Calu3 (cell line): Measurements from ENCODE around the gene SLC26A3. TPM values are rescaled to one million over a fixed set of nuclear protein-coding genes. Genes with fewer than 3 reads are reported as not detected.

Source experiments
- BruUV-seq: library from RNA; stranded (reverse); fragments of 400-500 nt; replicated peaks from 2 replicates; lab custom pipeline; 2021; lab: Mats Ljungman, UMichigan
- CTCF ChIA-PET: fragments of 300-600 bp; sonication (Branson Sonifier 250); formaldehyde crosslinking; loops from one replicate; lab custom pipeline; 2022; ENCODE audit warnings: antibody characterized with exemption; lab: Charles Lee
- DNase-seq: peaks from one replicate; pipeline ENCODE4 v3.0.0; 2022
- H3K27ac Mint-ChIP-seq: one replicate; pipeline ENCODE4 v1.8.0; 2022; ENCODE audit warnings: mixed read lengths; ENCODE audit not compliant: unreplicated experiment
- H3K27me3 Mint-ChIP-seq: one replicate; pipeline ENCODE4 v1.8.0; 2022; ENCODE audit warnings: mixed read lengths; ENCODE audit not compliant: unreplicated experiment
- H3K36me3 Mint-ChIP-seq: one replicate; pipeline ENCODE4 v1.8.0; 2022; ENCODE audit warnings: mild to moderate bottlenecking, moderate library complexity, mixed read lengths; ENCODE audit not compliant: insufficient read depth, unreplicated experiment
- H3K4me1 Mint-ChIP-seq: one replicate; pipeline ENCODE4 v1.8.0; 2022; ENCODE audit warnings: mild to moderate bottlenecking, low read depth, mixed read lengths; ENCODE audit not compliant: unreplicated experiment
- H3K4me3 Mint-ChIP-seq: one replicate; pipeline ENCODE4 v1.8.0; 2022; ENCODE audit warnings: mild to moderate bottlenecking, low read depth, moderate library complexity, mixed read lengths; ENCODE audit not compliant: unreplicated experiment
- H3K9me3 Mint-ChIP-seq: one replicate; pipeline ENCODE4 v1.8.0; 2022; ENCODE audit warnings: low read depth, mixed read lengths; ENCODE audit not compliant: unreplicated experiment
- CTCF ChIP-seq: fragments of 200-600 bp; IDR thresholded peaks from one replicate; pipeline ENCODE4 v1.8.0; 2022; ENCODE audit warnings: antibody characterized with exemption; ENCODE audit not compliant: unreplicated experiment
- intact Hi-C: fragments of 100-400 bp; cut with micrococcal nuclease; formaldehyde crosslinking; loops from one replicate; pipeline ENCODE4 v1.10.0; 2022; ENCODE audit not compliant: unreplicated experiment
- total RNA-seq: library from RNA; stranded (reverse); gene quantifications from 2 replicates; pipeline ENCODE4 v1.2.3, GENCODE V29; 2022

SLC26A3 gene
- total RNA-seq, 1 experiment from 2014 or later = not detected

- peaks cover 9% of the 10 kb centered on the region for H3K27me3 Mint-ChIP-seq
- no peak overlapping the region for H3K4me3 Mint-ChIP-seq
- CTCF ChIA-PET = no interaction called here
- no peaks in the 10 kb centered on the region for H3K4me1 Mint-ChIP-seq
- no peak overlapping the region for H3K27ac Mint-ChIP-seq
- no peak for DNase-seq
- no TSS peak for BruUV-seq
- no peaks in the 10 kb centered on the region for H3K36me3 Mint-ChIP-seq
- no peak for TF ChIP-seq CTCF
- intact Hi-C loops = no loop called here
- H3K9me3 Mint-ChIP-seq = no peaks in the 10 kb centered on the region
Measured at GRCh38 chr7:107816011-107816566, 13.1 kb upstream of the SLC26A3 start.

GRCh38 chr7:107815254-107815882 lies 12.3 kb upstream of the SLC26A3 start:
- CTCF ChIA-PET = no interaction called here

GRCh38 chr7:107813524-107813923 lies 10.5 kb upstream of the SLC26A3 start:
- Mint-ChIP-seq H3K9me3 (no peaks in the 10 kb centered on the region), H3K4me3 (no peak overlapping the region), H3K36me3 (no peaks in the 10 kb centered on the region), H3K4me1 (no peaks in the 10 kb centered on the region), H3K27ac (no peak overlapping the region), H3K27me3 (peaks cover 8% of the 10 kb centered on the region)
- no peak for DNase-seq
- CTCF ChIA-PET = no interaction called here
- BruUV-seq = no TSS peak
- intact Hi-C loops = no loop called here
- TF ChIP-seq CTCF = no peak

More at GRCh38 chr7:107815254-107815882, 12.3 kb upstream of the SLC26A3 start:
- Mint-ChIP-seq H3K4me1 (no peaks in the 10 kb centered on the region), H3K27me3 (peaks cover 9% of the 10 kb centered on the region), H3K36me3 (no peaks in the 10 kb centered on the region), H3K4me3 (no peak overlapping the region), H3K27ac (no peak overlapping the region), H3K9me3 (no peaks in the 10 kb centered on the region)
- BruUV-seq = no TSS peak
- intact Hi-C loops = no loop called here
- no peak for TF ChIP-seq CTCF
- DNase-seq = no peak

- CTCF ChIA-PET = no interaction called here
- DNase-seq = no peak
- intact Hi-C loops = no loop called here
- Mint-ChIP-seq H3K27ac (no peak overlapping the region), H3K9me3 (no peaks in the 10 kb centered on the region), H3K36me3 (no peaks in the 10 kb centered on the region), H3K4me1 (no peaks in the 10 kb centered on the region), H3K4me3 (no peak overlapping the region), H3K27me3 (no peaks in the 10 kb centered on the region)
- no TSS peak for BruUV-seq
- no peak for TF ChIP-seq CTCF
Measured at GRCh38 chr7:107811934-107812333, 8.9 kb upstream of the SLC26A3 start.
